ENCODE data around the gene TPRN.

TPRN gene

DNA sequence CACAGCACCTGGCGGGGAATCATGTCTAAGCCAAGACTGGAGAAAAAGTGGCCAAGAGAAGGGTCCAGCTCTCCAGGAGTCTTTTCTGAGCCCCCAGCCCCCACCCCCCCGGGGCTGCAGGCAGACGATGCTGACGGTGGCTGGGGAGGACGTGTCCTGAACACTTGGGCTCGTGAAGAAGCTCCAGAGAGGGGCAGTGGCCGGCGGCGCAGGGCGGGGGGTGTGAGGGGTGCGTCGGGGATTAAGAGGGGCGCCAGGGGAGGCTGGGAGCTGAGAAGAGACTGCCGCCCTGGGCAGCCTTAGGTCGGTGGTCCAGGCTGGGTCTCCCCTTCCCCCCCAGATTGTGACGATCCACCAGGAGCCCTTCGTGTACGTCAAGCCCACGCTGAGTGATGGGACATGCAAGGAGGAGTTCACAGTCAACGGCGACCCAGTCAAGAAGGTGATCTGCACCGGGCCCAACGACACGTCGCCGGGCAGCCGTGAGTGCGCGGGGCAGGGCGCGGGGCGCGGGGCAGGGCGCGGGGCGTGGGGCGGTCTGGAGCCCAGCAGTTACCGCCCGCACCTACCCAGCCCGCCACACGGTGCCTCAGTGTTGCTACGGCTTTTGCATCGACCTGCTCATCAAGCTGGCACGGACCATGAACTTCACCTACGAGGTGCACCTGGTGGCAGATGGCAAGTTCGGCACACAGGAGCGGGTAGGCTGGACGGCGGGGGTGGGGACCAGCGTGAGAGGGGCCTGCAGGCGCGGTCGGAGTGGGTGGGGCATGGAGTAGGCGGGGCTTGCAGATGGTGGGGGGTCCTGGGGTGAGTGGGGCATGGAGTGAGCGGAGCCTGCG lies 39.6 kb downstream of the TPRN start:
- Histone ChIP-seq H3K27ac (ENCODE audit: low read length) (no peak overlapping the region), H3K4me3 (ENCODE audit: low read length in 2 of 2) (no peak overlapping the region), H3K4me1 (ENCODE audit: control insufficient read depth, insufficient read depth, low read length) (peaks cover 16% of the 10 kb centered on the region), H3K27me3 (ENCODE audit: control insufficient read depth in 1 of 2, insufficient read depth in 2 of 2, low read length in 2 of 2) (peaks cover 67 to 88% of the 10 kb centered on the region in 2 donors), H3K9ac (ENCODE audit: low read length in 2 of 2) (no peak overlapping the region), H3K9me3 (ENCODE audit: control insufficient read depth in 2 of 2, low read length in 2 of 2) (no peaks in the 10 kb centered on the region), H3K36me3 (ENCODE audit: control insufficient read depth in 2 of 2, insufficient read depth in 2 of 2, low read length in 2 of 2) (no peaks in the 10 kb centered on the region)

DNA sequence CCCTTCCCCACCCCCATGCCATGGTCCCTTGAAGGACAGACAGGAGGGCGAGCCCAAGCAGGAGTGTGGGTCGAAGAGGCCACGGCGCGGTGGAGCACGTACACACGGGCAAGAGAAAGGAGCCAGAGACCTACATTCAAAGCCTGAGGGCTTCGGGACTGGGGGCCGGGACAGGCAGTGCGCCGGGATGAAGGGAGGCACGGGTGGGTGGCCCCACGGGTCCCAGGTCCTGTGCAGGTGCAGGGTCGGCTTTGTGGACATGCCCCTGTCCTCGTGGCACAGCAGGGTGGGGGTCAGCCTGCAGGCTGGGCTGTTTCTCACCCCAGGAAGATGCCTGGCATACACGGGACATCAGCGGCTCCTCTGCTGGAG lies 40.5 kb downstream of the TPRN start:
- H3K27me3 ChIP-seq (ENCODE audit: control insufficient read depth in 1 of 2, insufficient read depth in 2 of 2, low read length in 2 of 2) = peaks cover 66 to 88% of the 10 kb centered on the region in 2 donors
- no peaks in the 10 kb centered on the region for H3K9me3 ChIP-seq (ENCODE audit: control insufficient read depth in 2 of 2, low read length in 2 of 2)
- H3K4me3 ChIP-seq (ENCODE audit: low read length in 2 of 2) = no peak overlapping the region
- no peaks in the 10 kb centered on the region for H3K36me3 ChIP-seq (ENCODE audit: control insufficient read depth in 2 of 2, insufficient read depth in 2 of 2, low read length in 2 of 2)
- no peak overlapping the region for H3K9ac ChIP-seq (ENCODE audit: low read length in 2 of 2)
- H3K27ac ChIP-seq (ENCODE audit: low read length) = no peak overlapping the region
- H3K4me1 ChIP-seq (ENCODE audit: control insufficient read depth, insufficient read depth, low read length) = peaks cover 16% of the 10 kb centered on the region

DNA sequence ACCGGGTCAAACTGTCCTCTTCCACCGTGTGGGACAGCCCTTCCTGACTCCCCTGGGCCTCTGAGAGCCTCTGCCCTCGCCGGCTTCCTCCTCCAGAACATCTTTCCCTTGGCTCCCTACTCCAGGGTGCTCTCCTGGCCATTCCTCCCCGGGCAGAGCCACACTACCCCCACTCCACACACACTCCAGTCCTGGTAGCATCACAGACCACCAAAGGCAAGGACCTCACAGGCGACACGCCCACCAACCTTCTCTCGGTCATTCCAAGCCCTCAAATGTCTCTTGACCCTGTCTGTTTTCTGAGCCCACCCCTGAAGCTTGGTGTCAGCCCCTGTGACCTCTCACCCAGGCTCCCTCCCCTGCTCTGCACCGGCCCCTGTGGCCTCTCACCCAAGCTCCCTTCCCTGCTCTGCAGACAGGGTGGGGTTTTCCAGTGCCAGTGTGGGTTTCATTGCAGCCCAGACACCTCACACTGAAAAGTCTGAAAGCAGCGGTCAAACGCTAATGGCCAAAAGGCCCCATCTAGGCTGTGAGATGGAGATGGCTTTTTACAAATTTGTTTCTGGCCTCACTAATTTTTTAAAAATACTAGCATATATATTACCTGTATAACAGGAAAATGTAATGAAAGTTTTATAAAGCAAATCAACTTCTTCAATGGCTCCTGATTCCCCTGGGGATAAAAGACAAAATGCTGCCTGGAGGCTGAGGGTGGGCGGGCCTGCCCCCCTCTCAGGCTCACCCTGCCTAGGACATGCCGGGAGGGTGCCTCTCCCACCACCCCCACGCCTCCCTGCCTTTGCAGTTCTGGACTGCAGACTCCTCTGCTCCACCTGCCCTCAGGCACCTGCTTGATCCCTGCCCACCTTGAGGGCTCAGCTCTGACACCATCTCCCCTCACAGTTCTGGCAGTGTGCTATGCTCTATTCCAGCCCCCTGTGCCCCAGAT lies 41.2 kb downstream of the TPRN start:
- no peak overlapping the region for H3K27ac ChIP-seq (ENCODE audit: low read length)
- no peak overlapping the region for H3K9ac ChIP-seq (ENCODE audit: low read length in 2 of 2)
- H3K4me1 ChIP-seq (ENCODE audit: control insufficient read depth, insufficient read depth, low read length) = peaks cover 16% of the 10 kb centered on the region
- no peaks in the 10 kb centered on the region for H3K36me3 ChIP-seq (ENCODE audit: control insufficient read depth in 2 of 2, insufficient read depth in 2 of 2, low read length in 2 of 2)
- peaks cover 60 to 83% of the 10 kb centered on the region in 2 donors for H3K27me3 ChIP-seq (ENCODE audit: control insufficient read depth in 1 of 2, insufficient read depth in 2 of 2, low read length in 2 of 2)
- no peaks in the 10 kb centered on the region for H3K9me3 ChIP-seq (ENCODE audit: control insufficient read depth in 2 of 2, low read length in 2 of 2)
- H3K4me3 ChIP-seq (ENCODE audit: low read length in 2 of 2) = no peak overlapping the region

DNA sequence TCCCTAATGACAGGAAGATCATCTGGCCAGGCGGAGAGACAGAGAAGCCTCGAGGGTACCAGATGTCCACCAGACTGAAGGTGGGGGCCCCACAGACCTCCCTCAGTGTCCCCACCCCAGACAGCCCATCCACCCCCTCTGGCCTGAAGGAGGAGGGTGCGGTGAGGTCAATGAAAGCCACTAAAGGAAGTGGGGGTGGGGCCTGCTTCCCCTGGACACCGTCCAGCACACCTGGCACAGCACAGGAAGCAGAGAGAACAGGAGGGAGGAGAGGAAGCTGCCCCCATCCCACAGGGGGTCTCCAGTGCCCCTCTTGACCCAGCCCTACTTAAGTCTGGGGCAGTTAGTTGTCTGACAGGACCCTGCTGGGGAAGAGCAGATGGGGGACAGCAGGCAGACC lies 41.9 kb downstream of the TPRN start:
- Histone ChIP-seq H3K9me3 (ENCODE audit: control insufficient read depth in 2 of 2, low read length in 2 of 2) (no peaks in the 10 kb centered on the region), H3K4me3 (ENCODE audit: low read length in 2 of 2) (no peak overlapping the region), H3K27me3 (ENCODE audit: control insufficient read depth in 1 of 2, insufficient read depth in 2 of 2, low read length in 2 of 2) (peaks cover 53 to 76% of the 10 kb centered on the region in 2 donors), H3K9ac (ENCODE audit: low read length in 2 of 2) (no peak overlapping the region), H3K36me3 (ENCODE audit: control insufficient read depth in 2 of 2, insufficient read depth in 2 of 2, low read length in 2 of 2) (no peaks in the 10 kb centered on the region), H3K27ac (ENCODE audit: low read length) (no peak overlapping the region), H3K4me1 (ENCODE audit: control insufficient read depth, insufficient read depth, low read length) (peaks cover 16% of the 10 kb centered on the region)

DNA sequence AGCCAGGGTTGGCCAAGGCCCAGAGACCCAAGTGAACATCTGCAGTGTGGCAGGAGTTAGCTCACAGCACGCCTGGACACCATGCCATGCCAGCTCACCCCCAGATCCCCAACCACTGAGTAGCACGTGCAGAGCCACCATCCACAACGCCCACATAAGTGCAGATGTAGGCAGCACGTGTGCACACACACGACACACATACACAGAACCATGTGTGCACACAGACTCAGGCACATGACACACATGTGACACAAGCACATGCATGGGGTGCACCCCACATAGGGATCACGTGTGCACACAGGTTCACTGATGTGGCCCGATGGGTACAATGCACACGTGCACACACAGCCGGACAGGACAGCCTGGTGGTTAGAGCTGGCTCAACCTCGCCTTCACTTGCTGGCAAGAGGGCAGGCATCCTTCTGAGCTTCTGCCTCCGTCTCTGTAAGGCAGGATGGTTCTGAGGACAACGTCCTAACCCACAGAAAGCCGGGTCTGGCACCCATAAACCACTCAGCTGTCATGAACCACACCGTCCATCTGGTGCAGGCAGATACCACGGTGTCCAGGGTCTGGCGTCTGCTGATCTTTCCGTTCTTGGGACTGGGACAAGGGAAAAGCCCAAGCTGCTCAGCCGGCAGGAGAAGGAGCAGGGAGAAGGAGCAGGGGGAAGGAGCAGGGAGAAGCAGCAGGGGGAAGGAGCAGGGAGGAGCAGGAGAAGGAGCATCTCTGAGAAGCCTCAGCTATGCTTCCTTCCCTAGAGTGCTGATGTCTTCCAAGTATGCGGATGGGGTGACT lies 42.7 kb downstream of the TPRN start:
- H3K36me3 ChIP-seq (ENCODE audit: control insufficient read depth in 2 of 2, insufficient read depth in 2 of 2, low read length in 2 of 2) = no peaks in the 10 kb centered on the region
- H3K9ac ChIP-seq (ENCODE audit: low read length in 2 of 2) = no peak overlapping the region
- H3K27ac ChIP-seq (ENCODE audit: low read length) = no peak overlapping the region
- H3K9me3 ChIP-seq (ENCODE audit: control insufficient read depth in 2 of 2, low read length in 2 of 2) = no peaks in the 10 kb centered on the region
- peaks cover 52 to 68% of the 10 kb centered on the region in 2 donors for H3K27me3 ChIP-seq (ENCODE audit: control insufficient read depth in 1 of 2, insufficient read depth in 2 of 2, low read length in 2 of 2)
- peaks cover 13% of the 10 kb centered on the region for H3K4me1 ChIP-seq (ENCODE audit: control insufficient read depth, insufficient read depth, low read length)
- H3K4me3 ChIP-seq (ENCODE audit: low read length in 2 of 2) = no peak overlapping the region

DNA sequence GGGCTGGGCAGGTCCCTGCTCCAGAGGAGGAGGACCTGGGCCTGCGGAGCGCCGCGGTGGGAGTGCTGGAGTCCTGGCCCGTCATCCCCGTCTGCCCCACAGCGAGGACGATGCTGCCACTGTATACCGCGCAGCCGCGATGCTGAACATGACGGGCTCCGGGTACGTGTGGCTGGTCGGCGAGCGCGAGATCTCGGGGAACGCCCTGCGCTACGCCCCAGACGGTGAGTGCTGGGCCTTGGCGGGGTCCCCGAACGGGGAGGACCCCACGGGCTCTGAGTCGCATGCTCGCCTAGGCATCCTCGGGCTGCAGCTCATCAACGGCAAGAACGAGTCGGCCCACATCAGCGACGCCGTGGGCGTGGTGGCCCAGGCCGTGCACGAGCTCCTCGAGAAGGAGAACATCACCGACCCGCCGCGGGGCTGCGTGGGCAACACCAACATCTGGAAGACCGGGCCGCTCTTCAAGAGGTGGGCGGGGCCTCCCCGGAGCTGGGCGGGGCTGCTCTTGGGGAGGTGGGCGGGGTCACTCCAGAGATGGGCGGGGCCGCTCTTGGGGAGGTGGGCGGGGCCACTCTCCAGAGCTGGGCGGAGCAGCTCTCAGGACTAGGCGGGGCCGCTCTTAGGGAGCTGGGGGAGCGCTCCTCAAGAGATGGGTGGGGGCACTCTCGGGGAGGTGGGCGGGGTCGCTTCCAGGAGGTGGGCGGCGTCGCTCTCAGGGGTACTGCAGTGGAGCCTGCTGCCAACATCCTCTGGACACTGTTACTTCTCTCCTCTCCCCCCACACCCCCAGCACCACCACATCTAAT lies 43.8 kb downstream of the TPRN start:
- Histone ChIP-seq H3K27me3 (ENCODE audit: control insufficient read depth in 1 of 2, insufficient read depth in 2 of 2, low read length in 2 of 2) (peaks cover 49 to 60% of the 10 kb centered on the region in 2 donors), H3K4me1 (ENCODE audit: control insufficient read depth, insufficient read depth, low read length) (peaks cover 5% of the 10 kb centered on the region), H3K27ac (ENCODE audit: low read length) (no peak overlapping the region), H3K9ac (ENCODE audit: low read length in 2 of 2) (no peak overlapping the region), H3K4me3 (ENCODE audit: low read length in 2 of 2) (peak overlapping the region in 1 of 2 donors; percentile 54), H3K36me3 (ENCODE audit: control insufficient read depth in 2 of 2, insufficient read depth in 2 of 2, low read length in 2 of 2) (no peaks in the 10 kb centered on the region), H3K9me3 (ENCODE audit: control insufficient read depth in 2 of 2, low read length in 2 of 2) (no peaks in the 10 kb centered on the region)

DNA sequence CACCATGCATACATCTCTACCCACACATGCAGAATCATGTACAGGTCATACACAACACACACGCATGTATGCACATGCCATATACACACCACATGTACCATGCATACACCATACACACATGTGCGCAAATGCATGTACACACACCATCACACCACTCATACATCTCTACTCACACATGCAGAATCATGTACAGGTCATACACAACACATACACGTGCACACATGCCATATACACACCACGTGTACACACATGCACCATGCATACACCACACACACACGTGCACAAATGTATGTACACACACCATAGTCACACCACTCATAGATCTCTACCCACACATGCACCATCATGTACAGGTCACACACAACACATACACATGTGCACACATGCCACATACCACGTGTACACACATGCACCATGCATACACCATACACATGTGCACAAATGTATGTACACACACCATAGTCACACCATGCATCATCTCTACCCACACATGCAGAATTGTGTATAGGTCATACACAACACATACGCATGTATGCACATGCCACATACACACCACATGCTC lies 47.6 kb downstream of the TPRN start:
- Histone ChIP-seq H3K9me3 (ENCODE audit: control insufficient read depth in 2 of 2, low read length in 2 of 2) (no peaks in the 10 kb centered on the region), H3K4me1 (ENCODE audit: control insufficient read depth, insufficient read depth, low read length) (peaks cover 5% of the 10 kb centered on the region), H3K9ac (ENCODE audit: low read length in 2 of 2) (no peak overlapping the region), H3K4me3 (ENCODE audit: low read length in 2 of 2) (no peak overlapping the region), H3K36me3 (ENCODE audit: control insufficient read depth in 2 of 2, insufficient read depth in 2 of 2, low read length in 2 of 2) (no peaks in the 10 kb centered on the region), H3K27me3 (ENCODE audit: control insufficient read depth in 1 of 2, insufficient read depth in 2 of 2, low read length in 2 of 2) (peaks cover 35 to 39% of the 10 kb centered on the region in 2 donors), H3K27ac (ENCODE audit: low read length) (no peak overlapping the region)

DNA sequence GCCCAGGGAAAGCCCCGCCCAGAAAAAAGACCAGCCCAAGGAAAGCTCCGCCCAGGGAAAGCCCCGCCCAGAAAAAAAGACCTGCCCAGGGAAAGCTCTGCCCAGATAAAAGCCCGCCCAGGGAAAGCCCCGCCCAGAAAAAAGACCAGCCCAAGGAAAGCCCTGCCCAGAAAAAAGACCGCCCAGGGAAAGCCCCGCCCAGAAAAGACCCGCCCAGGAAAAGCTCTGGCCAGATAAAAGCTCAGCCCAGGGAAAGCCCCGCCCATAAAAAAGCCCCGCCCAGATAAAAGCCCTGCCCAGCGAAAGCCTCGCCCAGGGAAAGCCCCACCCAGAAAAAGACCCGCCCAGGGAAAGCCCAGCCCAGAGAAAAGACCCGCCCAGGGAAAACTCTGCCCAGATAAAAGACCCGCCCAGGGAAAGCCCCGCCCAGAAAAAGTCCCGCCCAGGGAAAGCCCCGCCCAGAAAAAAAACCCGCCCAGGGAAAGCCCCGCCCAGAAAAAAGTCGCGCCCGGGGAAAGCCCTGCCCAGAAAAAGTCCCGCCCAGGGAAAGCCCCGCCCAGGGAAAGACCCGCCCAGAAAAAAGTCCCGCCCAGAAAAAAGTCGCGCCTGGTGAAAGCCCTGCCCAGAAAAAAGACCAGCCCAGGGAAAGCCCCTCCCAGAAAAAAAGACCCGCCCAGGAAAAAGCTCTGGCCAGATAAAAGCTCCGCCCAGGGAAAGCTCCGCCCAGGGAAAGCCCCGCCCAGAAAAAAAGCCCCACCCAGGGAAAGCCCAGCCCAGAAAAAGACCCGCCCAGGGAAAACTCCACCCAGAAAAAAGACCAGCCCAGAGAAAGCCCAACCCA lies 49.7 kb downstream of the TPRN start:
- no peaks in the 10 kb centered on the region for H3K4me1 ChIP-seq (ENCODE audit: control insufficient read depth, insufficient read depth, low read length)
- no peak overlapping the region for H3K9ac ChIP-seq (ENCODE audit: low read length in 2 of 2)
- H3K4me3 ChIP-seq (ENCODE audit: low read length in 2 of 2) = no peak overlapping the region
- H3K36me3 ChIP-seq (ENCODE audit: control insufficient read depth in 2 of 2, insufficient read depth in 2 of 2, low read length in 2 of 2) = no peaks in the 10 kb centered on the region
- H3K9me3 ChIP-seq (ENCODE audit: control insufficient read depth in 2 of 2, low read length in 2 of 2) = no peaks in the 10 kb centered on the region
- peaks cover 28 to 34% of the 10 kb centered on the region in 2 donors for H3K27me3 ChIP-seq (ENCODE audit: control insufficient read depth in 1 of 2, insufficient read depth in 2 of 2, low read length in 2 of 2)
- H3K27ac ChIP-seq (ENCODE audit: low read length) = no peak overlapping the region

DNA sequence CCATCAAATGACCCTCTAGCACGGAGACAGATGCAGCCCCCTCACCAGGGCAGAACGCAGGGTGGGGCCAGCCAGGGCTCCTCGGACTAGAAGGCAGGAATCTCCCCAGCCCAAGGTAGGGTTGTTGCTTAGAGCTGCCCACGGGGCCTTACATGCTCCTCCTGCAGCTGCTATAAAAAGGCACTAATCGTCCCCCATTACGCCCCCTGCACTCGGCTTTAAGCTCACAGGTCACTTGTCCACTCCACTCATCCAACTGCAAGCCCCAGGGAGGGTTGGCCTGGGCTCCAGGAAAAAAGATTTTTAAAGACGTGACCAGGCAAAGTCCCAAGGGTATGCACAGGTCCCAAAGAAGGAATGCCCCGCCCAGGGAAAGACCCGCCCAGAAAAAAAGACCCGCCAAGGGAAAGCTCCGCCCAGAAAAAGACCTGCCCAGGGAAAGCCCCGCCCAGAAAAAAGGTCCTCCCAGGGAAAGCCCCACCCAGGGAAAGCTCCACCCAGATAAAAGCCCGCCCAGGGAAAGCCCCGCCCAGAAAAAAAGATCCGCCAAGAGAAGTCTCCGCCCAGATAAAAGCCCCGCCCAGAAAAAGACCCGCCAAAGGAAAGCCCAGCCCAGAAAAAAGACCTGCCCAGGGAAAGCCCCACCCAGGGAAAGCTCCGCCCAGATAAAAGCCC lies 50.5 kb downstream of the TPRN start:
- peaks cover 20 to 29% of the 10 kb centered on the region in 2 donors for H3K27me3 ChIP-seq (ENCODE audit: control insufficient read depth in 1 of 2, insufficient read depth in 2 of 2, low read length in 2 of 2)
- no peak overlapping the region for H3K9ac ChIP-seq (ENCODE audit: low read length in 2 of 2)

More for the DNA sequence above, 50.5 kb downstream of the TPRN start:
- Histone ChIP-seq H3K27ac (ENCODE audit: low read length) (no peak overlapping the region), H3K36me3 (ENCODE audit: control insufficient read depth in 2 of 2, insufficient read depth in 2 of 2, low read length in 2 of 2) (no peaks in the 10 kb centered on the region), H3K4me3 (ENCODE audit: low read length in 2 of 2) (no peak overlapping the region), H3K9me3 (ENCODE audit: control insufficient read depth in 2 of 2, low read length in 2 of 2) (no peaks in the 10 kb centered on the region), H3K4me1 (ENCODE audit: control insufficient read depth, insufficient read depth, low read length) (no peaks in the 10 kb centered on the region)

All from stomach smooth muscle (tissue), 2 donors.